SW 1271 (cell line): ENCODE data around the gene SLC39A3.

ENCODE experiments used
- DNase-seq, 2 experiments: peaks; one replicate each; lab custom pipeline; 2025; lab: John Stamatoyannopoulos, UW

Gene SLC39A3

GRCh38 chr19:2768365-2769132 lies 28.7 kb upstream of the SLC39A3 start:
- DNase-seq, result no peak

- DNase-seq, result no peak
Observed at GRCh38 chr19:2767688-2768087, 27.9 kb upstream of the SLC39A3 start.

- DNase-seq, result no peak
Observed at GRCh38 chr19:2766594-2767372, 27.0 kb upstream of the SLC39A3 start.

GRCh38 chr19:2765376-2765775 lies 25.6 kb upstream of the SLC39A3 start:
- no peak for DNase-seq

GRCh38 chr19:2764945-2765344 lies 25.1 kb upstream of the SLC39A3 start:
- DNase-seq, result no peak

GRCh38 chr19:2763687-2764086 lies 23.9 kb upstream of the SLC39A3 start:
- no peak for DNase-seq

GRCh38 chr19:2762783-2763496 lies 23.1 kb upstream of the SLC39A3 start:
- no peak for DNase-seq

GRCh38 chr19:2761876-2762782 lies 22.3 kb upstream of the SLC39A3 start:
- no peak for DNase-seq

GRCh38 chr19:2761309-2761677 lies 21.5 kb upstream of the SLC39A3 start:
- no peak for DNase-seq

- DNase-seq, result no peak
Observed at GRCh38 chr19:2759965-2760364, 20.1 kb upstream of the SLC39A3 start.

- DNase-seq, result no peak
Observed at GRCh38 chr19:2759362-2759761, 19.5 kb upstream of the SLC39A3 start.

GRCh38 chr19:2758601-2759313 lies 18.9 kb upstream of the SLC39A3 start:
- DNase-seq, result no peak

- DNase-seq, result no peak
Observed at GRCh38 chr19:2756921-2757881, 17.4 kb upstream of the SLC39A3 start.

GRCh38 chr19:2756477-2756876 lies 16.7 kb upstream of the SLC39A3 start:
- no peak for DNase-seq

GRCh38 chr19:2755811-2756210 lies 16.0 kb upstream of the SLC39A3 start:
- no peak for DNase-seq

- DNase-seq, result no peak
Observed at GRCh38 chr19:2755448-2755705, 15.6 kb upstream of the SLC39A3 start.

- no peak for DNase-seq
Observed at GRCh38 chr19:2754659-2755447, 15.0 kb upstream of the SLC39A3 start.

- no peak for DNase-seq
Observed at GRCh38 chr19:2751438-2751830, 11.6 kb upstream of the SLC39A3 start.

- no peak for DNase-seq
Observed at GRCh38 chr19:2750808-2751437, 11.1 kb upstream of the SLC39A3 start.
